HCT116 (cell line): ENCODE results near the gene UNC79. TPM values are rescaled to one million over a fixed set of nuclear protein-coding genes. Genes with fewer than 3 reads are reported as not detected.

ENCODE experiments used
- ATAC-seq: fragments of 200-7000 bp; cut with Tn5 transposase; 2 replicates; pipeline ENCODE4 v1.9.1; 2020; ENCODE audit warnings: mild to moderate bottlenecking, moderate library complexity
- BruUV-seq: library from RNA; stranded (reverse); fragments of 400-500 nt; replicated peaks from 2 replicates; lab custom pipeline; 2021; lab: Mats Ljungman, UMichigan
- CTCF ChIA-PET: fragments of 300-600 bp; sonication (Branson Sonifier 250); formaldehyde crosslinking; loops from one replicate; lab custom pipeline; 2021; ENCODE audit warnings: antibody characterized with exemption; lab: Charles Lee
- POLR2A ChIA-PET: fragments of 300-600, 350-600 bp; sonication (Branson Sonifier 250); formaldehyde crosslinking; loops from one replicate; lab custom pipeline; 2021; ENCODE audit warnings: antibody characterized with exemption; lab: Charles Lee
- RAD21 ChIA-PET, 2 experiments: fragments of 300-600 bp; sonication (Branson Sonifier 250); formaldehyde crosslinking; loops; one replicate each; lab custom pipeline; 2023; ENCODE audit warnings: low total read pairs in 2 of 2; ENCODE audit not compliant: uncharacterized antibody in 2 of 2, unreplicated experiment in 2 of 2, low non-redundant PET in 1 of 2; lab: Charles Lee
- DNase-seq: peaks from one replicate; pipeline ENCODE4 v3.0.0-alpha.2; 2010; ENCODE audit warnings: low read depth, low spot score
- H2AFZ ChIP-seq: fragments of 200-600 bp; shearing (Covaris generic), sonication (generic); 2 replicates; pipeline ENCODE4 v1.6.1; 2017; ENCODE audit warnings: low read depth, mixed run types, mixed read lengths, antibody characterized with exemption, low read length; ENCODE audit not compliant: poor library complexity, severe bottlenecking
- H3K27ac ChIP-seq: 2 replicates; pipeline ENCODE4 v1.5.1; 2012; ENCODE audit warnings: low read depth, low read length
- H3K27me3 ChIP-seq: fragments of 200-600 bp; sonication (generic); 2 replicates; pipeline ENCODE4 v1.6.1; 2016; ENCODE audit warnings: mixed run types, low read length, mixed read lengths; ENCODE audit not compliant: insufficient read depth
- H3K36me3 ChIP-seq, 2 experiments: fragments of 200-500 bp in 1 of 2; fragments of 200-600 bp in 1 of 2; sonication (Bioruptor generic) in 1 of 2; sonication (generic) in 1 of 2; 2 replicates each; pipeline versions ENCODE4 v1.5.1 to v1.6.1; 2014 to 2016; ENCODE audit warnings: low read length in 2 of 2, inconsistent platforms in 1 of 2, mixed read lengths in 1 of 2, mixed run types in 1 of 2; ENCODE audit not compliant: insufficient read depth in 2 of 2, control insufficient read depth in 1 of 2
- H3K4me1 ChIP-seq, 2 experiments: fragments of 200-600 bp in 1 of 2; sonication (generic) in 1 of 2; 2 replicates each; pipeline versions ENCODE4 v1.5.1 to v1.6.1; 2012 to 2017; ENCODE audit warnings: low read length in 2 of 2, inconsistent platforms in 1 of 2, mild to moderate bottlenecking in 1 of 2, mixed read lengths in 1 of 2, mixed run types in 1 of 2, moderate library complexity in 1 of 2; ENCODE audit not compliant: insufficient read depth in 2 of 2, control insufficient read depth in 1 of 2
- H3K4me2 ChIP-seq: fragments of 200-600 bp; sonication (generic); 2 replicates; pipeline ENCODE4 v1.6.1; 2017; ENCODE audit warnings: mixed run types, low read length, mixed read lengths
- H3K4me3 ChIP-seq, 2 experiments: fragments of 200-600 bp in 1 of 2; sonication (generic) in 1 of 2; replicated peaks in 1 of 2; 2 replicates each; pipeline ENCODE4 v1.5.1; 2011 to 2016; ENCODE audit warnings: low read length in 2 of 2, control low read depth in 1 of 2, low read depth in 1 of 2, mild to moderate bottlenecking in 1 of 2, mixed read lengths in 1 of 2, mixed run types in 1 of 2
- H3K79me2 ChIP-seq: fragments of 200-600 bp; sonication (generic); 2 replicates; pipeline ENCODE4 v1.6.1; 2017; ENCODE audit warnings: mild to moderate bottlenecking, mixed run types, low read length, moderate library complexity, mixed read lengths; ENCODE audit not compliant: insufficient read depth
- H3K9ac ChIP-seq: fragments of 200-600 bp; sonication (generic); 2 replicates; pipeline ENCODE4 v1.6.1; 2016; ENCODE audit warnings: low read length, mixed read lengths
- H3K9me2 ChIP-seq: fragments of 200-600 bp; sonication (generic), shearing (Covaris generic); 2 replicates; pipeline ENCODE4 v1.6.1; 2017; ENCODE audit warnings: mixed run types, mild to moderate bottlenecking, moderate library complexity; ENCODE audit not compliant: insufficient read depth
- H3K9me3 ChIP-seq, 2 experiments: fragments of 200-500 bp in 1 of 2; fragments of 200-600 bp in 1 of 2; sonication (Bioruptor generic) in 1 of 2; sonication (generic) in 1 of 2; 2 replicates each; pipeline ENCODE4 v1.6.1; 2014 to 2017; ENCODE audit warnings: low read length in 2 of 2, mixed read lengths in 2 of 2, inconsistent platforms in 1 of 2, low read depth in 1 of 2, mild to moderate bottlenecking in 1 of 2, mixed run types in 1 of 2, moderate library complexity in 1 of 2; ENCODE audit not compliant: control insufficient read depth in 1 of 2, insufficient read depth in 1 of 2
- H4K20me1 ChIP-seq: fragments of 200-600 bp; sonication (generic), shearing (Covaris generic); 2 replicates; pipeline ENCODE4 v1.6.1; 2017; ENCODE audit warnings: mixed run types, mild to moderate bottlenecking, moderate library complexity; ENCODE audit not compliant: insufficient read depth
- ATF3 ChIP-seq: IDR thresholded peaks from 2 replicates; pipeline ENCODE4 v1.6.1; 2012
- ELF1 ChIP-seq: IDR thresholded peaks from 2 replicates; pipeline ENCODE4 v1.6.1; 2012; ENCODE audit warnings: low read depth, borderline replicate concordance
- JUND ChIP-seq: IDR thresholded peaks from 2 replicates; pipeline ENCODE4 v1.6.1; 2012
- MAX ChIP-seq: IDR thresholded peaks from 2 replicates; pipeline ENCODE4 v1.6.1; 2012
- POLR2A ChIP-seq: IDR thresholded peaks from 2 replicates; pipeline ENCODE4 v1.7.0; 2011; ENCODE audit warnings: borderline replicate concordance; ENCODE audit not compliant: insufficient read depth, insufficient read length; ENCODE audit errors: extremely low read depth
- SIN3A ChIP-seq: IDR thresholded peaks from 2 replicates; pipeline ENCODE4 v1.6.1; 2012; ENCODE audit warnings: low read depth
- SP1 ChIP-seq: IDR thresholded peaks from 2 replicates; pipeline ENCODE4 v1.6.1; 2012; ENCODE audit warnings: low read depth
- ZFX ChIP-seq: fragments of 450-650 bp; IDR thresholded peaks from 2 replicates; pipeline ENCODE4 v1.6.1; 2017
- intact Hi-C: fragments of 100-400 bp; cut with micrococcal nuclease; formaldehyde crosslinking; loops from 2 replicates; pipeline ENCODE4 v1.10.0; 2022
- total RNA-seq: library from RNA; stranded (reverse); gene quantifications from one replicate; pipeline ENCODE4 v1.2.1, GENCODE V29; 2021; ENCODE audit not compliant: unreplicated experiment
- TF ChIP-seq, protein P1 (sequence below): IDR thresholded peaks from 2 replicates; pipeline ENCODE4 v1.6.1; 2011; ENCODE audit warnings: mild to moderate bottlenecking, low read length, moderate library complexity; ENCODE audit not compliant: insufficient replicate concordance; ENCODE audit errors: extremely low read depth

UNC79 gene
- total RNA-seq, 1 experiment from 2014 or later: 0.10 TPM

DNA sequence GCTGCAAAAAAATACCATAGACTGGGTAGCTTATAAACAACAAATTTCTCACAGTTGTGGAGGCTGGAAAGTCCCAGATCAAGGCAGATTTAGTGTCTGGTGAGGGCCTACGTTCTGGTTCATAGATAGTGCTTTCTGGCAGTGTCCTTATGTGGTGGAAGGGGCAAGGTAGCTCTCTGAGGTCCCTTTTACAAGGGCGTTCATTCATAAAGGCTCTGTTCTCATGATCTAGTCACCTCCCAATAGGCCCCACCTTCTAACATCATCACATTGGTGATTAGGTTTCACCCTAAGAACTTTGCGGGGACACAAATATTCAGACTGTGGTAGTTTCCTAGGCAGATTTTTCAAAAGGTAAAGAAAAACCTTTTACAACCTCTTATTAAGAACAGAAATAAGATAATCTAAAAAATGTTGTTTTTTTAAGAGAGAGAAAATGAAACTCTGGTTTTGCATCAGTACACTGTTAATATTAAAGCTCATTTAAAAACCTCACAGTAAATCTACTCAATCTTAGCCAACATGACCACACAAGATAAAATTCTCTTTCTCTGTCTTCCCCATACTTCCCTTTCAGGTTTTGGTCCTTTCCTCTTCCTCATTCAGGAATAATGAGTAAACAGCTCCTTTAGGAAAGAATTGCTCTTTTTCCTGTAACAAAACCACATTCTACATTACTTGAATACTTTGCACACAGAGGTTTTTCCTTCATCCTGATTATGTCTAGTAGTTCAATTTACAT, 117.5 kb downstream of the UNC79 start:
- RAD21 ChIA-PET: no interaction called here

More for the DNA sequence above, 117.5 kb downstream of the UNC79 start:
- H3K27ac ChIP-seq: no peak overlapping the region
- no peak for ATAC-seq
- POLR2A ChIA-PET: no interaction called here
- H3K9ac ChIP-seq: no peak overlapping the region
- no peak overlapping the region for H3K4me2 ChIP-seq
- H3K4me3 ChIP-seq: no peak overlapping the region
- BruUV-seq: no TSS peak
- H4K20me1 ChIP-seq: no peaks in the 10 kb centered on the region
- no peak for DNase-seq
- intact Hi-C loops: no loop called here
- no peaks in the 10 kb centered on the region for H3K36me3 ChIP-seq
- TF ChIP-seq POLR2A (no peak), ELF1 (no peak), JUND (no peak), ZFX (no peak), ATF3 (no peak), SIN3A (no peak), MAX (no peak), SP1 (no peak)
- TF ChIP-seq, protein P1, sequence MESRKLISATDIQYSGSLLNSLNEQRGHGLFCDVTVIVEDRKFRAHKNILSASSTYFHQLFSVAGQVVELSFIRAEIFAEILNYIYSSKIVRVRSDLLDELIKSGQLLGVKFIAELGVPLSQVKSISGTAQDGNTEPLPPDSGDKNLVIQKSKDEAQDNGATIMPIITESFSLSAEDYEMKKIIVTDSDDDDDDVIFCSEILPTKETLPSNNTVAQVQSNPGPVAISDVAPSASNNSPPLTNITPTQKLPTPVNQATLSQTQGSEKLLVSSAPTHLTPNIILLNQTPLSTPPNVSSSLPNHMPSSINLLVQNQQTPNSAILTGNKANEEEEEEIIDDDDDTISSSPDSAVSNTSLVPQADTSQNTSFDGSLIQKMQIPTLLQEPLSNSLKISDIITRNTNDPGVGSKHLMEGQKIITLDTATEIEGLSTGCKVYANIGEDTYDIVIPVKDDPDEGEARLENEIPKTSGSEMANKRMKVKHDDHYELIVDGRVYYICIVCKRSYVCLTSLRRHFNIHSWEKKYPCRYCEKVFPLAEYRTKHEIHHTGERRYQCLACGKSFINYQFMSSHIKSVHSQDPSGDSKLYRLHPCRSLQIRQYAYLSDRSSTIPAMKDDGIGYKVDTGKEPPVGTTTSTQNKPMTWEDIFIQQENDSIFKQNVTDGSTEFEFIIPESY: no peak
- peaks cover 25% of the 10 kb centered on the region; the same call in 1 of the 2 replicates for H3K27me3 ChIP-seq
- no peaks in the 10 kb centered on the region for H3K79me2 ChIP-seq
- H2AFZ ChIP-seq: no peak overlapping the region
- CTCF ChIA-PET: interaction anchor here (1.3 kb wide), 1 partner anchor 11 kb away, joined by 4 read pairs; no protein-coding TSS in a partner anchor
- no peaks in the 10 kb centered on the region for H3K4me1 ChIP-seq
- no peaks in the 10 kb centered on the region for H3K9me3 ChIP-seq
- H3K9me2 ChIP-seq: no peaks in the 10 kb centered on the region
